Measurements from ENCODE around the gene WIPF2. TPM values are rescaled to one million over a fixed set of nuclear protein-coding genes. Genes with fewer than 3 reads are reported as not detected.
A peak's percentile ranks its signal among the peaks of the same experiment; 100 is the strongest.

Gene WIPF2
- total RNA-seq, 1 experiment from 2014 or later, result 37.2 TPM

- intact Hi-C loops (cut with micrococcal nuclease; ENCODE audit: unreplicated experiment), result no loop called here
- Histone ChIP-seq H3K9me2 (ENCODE audit: insufficient read depth) (no peaks in the 10 kb centered on the region), H3K9me3 (ENCODE audit: insufficient read depth, low read depth) (no peaks in the 10 kb centered on the region), H3K4me1 (replicated peaks; ENCODE audit: insufficient read depth) (peaks cover 29% of the 10 kb centered on the region), H3K36me3 (ENCODE audit: low read depth) (no peaks in the 10 kb centered on the region), H3F3A (ENCODE audit: insufficient read depth, low read depth) (peaks cover 6% of the 10 kb centered on the region; the same call in 1 of the 2 replicates), H3K4me2 (no peak overlapping the region), H3K27me3 (ENCODE audit: insufficient read depth, low read depth) (no peaks in the 10 kb centered on the region), H3K4me3 (no peak overlapping the region), H3K79me2 (ENCODE audit: low read depth) (peaks cover 39% of the 10 kb centered on the region), H3K27ac (no peak overlapping the region), H2AFZ (no peak overlapping the region), H4K20me1 (ENCODE audit: insufficient read depth) (peaks cover 18% of the 10 kb centered on the region; the same call in 1 of the 2 replicates)
- peak in 1 of 2 experiments; percentile 16 for DNase-seq
- no TSS peak for BruUV-seq (replicated peaks)
- POLR2A ChIA-PET (ENCODE audit: unreplicated experiment), result no interaction called here
- TF ChIP-seq CTCF (conservative IDR thresholded peaks at IDR 0.05) (no peak), EZH2 (IDR thresholded peaks at IDR 0.05; ENCODE audit: low read depth) (no peak)
- CTCF ChIA-PET, result interaction anchor here (0.6 kb wide), 1 partner anchor 21 kb away, joined by 3 read pairs; no protein-coding TSS in a partner anchor
These were observed 111.0 kb downstream of the WIPF2 start for GRCh38 chr17:40329839-40330794.

DNA sequence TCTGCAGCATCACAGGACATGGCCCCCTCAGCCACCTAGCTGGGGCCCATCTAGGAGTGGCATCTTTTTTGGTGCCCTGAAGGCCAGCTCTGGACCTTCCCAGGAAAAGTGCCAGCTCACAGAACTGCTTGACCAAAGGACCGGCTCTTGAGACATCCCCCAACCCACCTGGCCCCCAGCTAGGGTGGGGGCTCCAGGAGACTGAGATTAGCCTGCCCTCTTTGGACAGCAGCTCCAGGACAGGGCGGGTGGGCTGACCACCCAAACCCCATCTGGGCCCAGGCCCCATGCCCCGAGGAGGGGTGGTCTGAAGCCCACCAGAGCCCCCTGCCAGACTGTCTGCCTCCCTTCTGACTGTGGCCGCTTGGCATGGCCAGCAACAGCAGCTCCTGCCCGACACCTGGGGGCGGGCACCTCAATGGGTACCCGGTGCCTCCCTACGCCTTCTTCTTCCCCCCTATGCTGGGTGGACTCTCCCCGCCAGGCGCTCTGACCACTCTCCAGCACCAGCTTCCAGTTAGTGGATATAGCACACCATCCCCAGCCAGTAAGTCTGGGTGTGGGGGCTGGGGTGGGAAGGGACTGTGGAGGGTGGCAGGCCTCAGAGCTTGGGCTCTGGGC lies 111.9 kb downstream of the WIPF2 start:
- H4K20me1 ChIP-seq (ENCODE audit: insufficient read depth), result peaks cover 18% of the 10 kb centered on the region; the same call in 1 of the 2 replicates
- H3K9me2 ChIP-seq (ENCODE audit: insufficient read depth), result no peaks in the 10 kb centered on the region
- H3K27me3 ChIP-seq (ENCODE audit: insufficient read depth, low read depth), result no peaks in the 10 kb centered on the region
- no peak for TF ChIP-seq CTCF (conservative IDR thresholded peaks at IDR 0.05)
- TF ChIP-seq EZH2 (IDR thresholded peaks at IDR 0.05; ENCODE audit: low read depth), result no peak
- no peaks in the 10 kb centered on the region for H3K9me3 ChIP-seq (ENCODE audit: insufficient read depth, low read depth)
- peaks cover 41% of the 10 kb centered on the region for H3K79me2 ChIP-seq (ENCODE audit: low read depth)
- POLR2A ChIA-PET (ENCODE audit: unreplicated experiment), result no interaction called here
- H3K4me2 ChIP-seq, result no peak overlapping the region
- intact Hi-C loops (cut with micrococcal nuclease; ENCODE audit: unreplicated experiment), result no loop called here
- no peak for DNase-seq
- no peak overlapping the region for H3K27ac ChIP-seq
- H3K4me1 ChIP-seq (replicated peaks; ENCODE audit: insufficient read depth), result peaks cover 36% of the 10 kb centered on the region
- BruUV-seq (replicated peaks), result no TSS peak
- H3K4me3 ChIP-seq, result no peak overlapping the region
- H3K36me3 ChIP-seq (ENCODE audit: low read depth), result no peaks in the 10 kb centered on the region
- no peak overlapping the region for H2AFZ ChIP-seq
- CTCF ChIA-PET, result interaction anchor here (0.6 kb wide), 1 partner anchor 22 kb away, joined by 3 read pairs; no protein-coding TSS in a partner anchor
- H3F3A ChIP-seq (ENCODE audit: insufficient read depth, low read depth), result peaks cover 6% of the 10 kb centered on the region; the same call in 1 of the 2 replicates

DNA sequence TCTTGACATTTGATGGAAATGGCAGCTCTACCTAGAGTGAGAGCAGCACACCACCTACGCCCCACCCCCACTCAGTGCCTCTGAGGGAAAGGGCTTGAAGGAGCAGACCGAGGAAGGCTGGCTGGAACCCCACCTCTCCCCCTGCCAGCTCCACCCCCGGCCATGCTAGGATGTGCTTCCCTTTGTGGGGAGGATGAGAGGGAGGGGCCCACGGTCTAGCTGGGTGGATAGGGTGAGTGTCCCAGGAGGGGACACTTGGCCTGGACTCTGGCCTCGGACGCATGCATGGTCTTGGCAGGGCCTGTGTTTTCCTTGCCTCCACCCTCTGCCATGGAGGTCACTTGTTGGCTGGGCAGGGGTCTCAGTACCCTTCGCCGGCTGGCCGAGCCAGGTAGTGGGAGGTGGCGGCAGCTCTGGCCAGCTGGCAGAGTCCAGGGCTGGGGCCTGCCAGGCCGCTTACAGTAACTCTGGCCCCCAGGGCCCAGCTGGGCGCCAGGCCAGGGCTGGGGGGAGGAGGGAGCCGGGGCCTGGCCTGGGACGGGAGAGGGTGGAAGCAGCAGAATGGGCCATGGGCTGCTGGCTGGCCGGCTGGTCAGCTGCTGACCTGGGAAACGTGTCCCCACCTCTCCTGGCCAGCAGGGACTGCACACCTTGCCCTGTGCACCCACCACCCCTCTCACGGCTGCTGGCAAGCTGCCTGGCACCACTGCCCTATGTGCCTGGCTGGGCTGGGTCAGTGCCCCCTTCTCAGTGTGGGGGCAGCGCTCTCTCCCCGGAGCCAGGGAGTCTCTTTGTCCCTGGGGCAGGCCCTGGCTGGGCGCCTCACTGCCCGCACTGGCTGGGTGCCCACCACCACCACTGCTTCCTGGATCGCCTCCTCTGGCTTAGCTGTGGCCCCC lies 112.9 kb downstream of the WIPF2 start:
- H3K36me3 ChIP-seq (ENCODE audit: low read depth), result no peaks in the 10 kb centered on the region
- DNase-seq, result peak; percentile 28 to 76
- H3K27me3 ChIP-seq (ENCODE audit: insufficient read depth, low read depth), result no peaks in the 10 kb centered on the region
- no peaks in the 10 kb centered on the region for H3K9me3 ChIP-seq (ENCODE audit: insufficient read depth, low read depth)
- no peaks in the 10 kb centered on the region for H3K9me2 ChIP-seq (ENCODE audit: insufficient read depth)
- peaks cover 41% of the 10 kb centered on the region for H3K79me2 ChIP-seq (ENCODE audit: low read depth)
- H2AFZ ChIP-seq, result no peak overlapping the region
- peaks cover 6% of the 10 kb centered on the region; the same call in 1 of the 2 replicates for H3F3A ChIP-seq (ENCODE audit: insufficient read depth, low read depth)
- H3K4me2 ChIP-seq, result no peak overlapping the region
- POLR2A ChIA-PET (ENCODE audit: unreplicated experiment), result interaction anchor here (0.6 to 0.7 kb wide), 2 partner anchors 15 to 226 kb away, joined by 4 read pairs; no protein-coding TSS in a partner anchor
- H3K4me1 ChIP-seq (replicated peaks; ENCODE audit: insufficient read depth), result peaks cover 36% of the 10 kb centered on the region
- BruUV-seq (replicated peaks), result no TSS peak
- peaks cover 13% of the 10 kb centered on the region; the same call in 1 of the 2 replicates for H4K20me1 ChIP-seq (ENCODE audit: insufficient read depth)
- intact Hi-C loops (cut with micrococcal nuclease; ENCODE audit: unreplicated experiment), result no loop called here
- no peak for TF ChIP-seq CTCF (conservative IDR thresholded peaks at IDR 0.05)
- TF ChIP-seq EZH2 (IDR thresholded peaks at IDR 0.05; ENCODE audit: low read depth), result no peak
- no peak overlapping the region for H3K4me3 ChIP-seq
- H3K27ac ChIP-seq, result no peak overlapping the region
- CTCF ChIA-PET, result no interaction called here

Data from PC-9 (cell line).